ENCODE measurements around the gene ENAH. TPM values are rescaled to one million over a fixed set of nuclear protein-coding genes. Genes with fewer than 3 reads are reported as not detected.

ENAH gene
- polyA plus RNA-seq, 1 donor (not counting 4 experiments of a cell fraction or from before 2014, with no cell fraction given), result 61.0 TPM

- Histone ChIP-seq H4K20me1 (ENCODE audit: control insufficient read depth, extremely low read depth, insufficient read depth, low read length) (no peaks in the 10 kb centered on the region), H3K79me2 (ENCODE audit: control insufficient read depth, insufficient read depth, low read length) (no peaks in the 10 kb centered on the region), H3K9ac (ENCODE audit: control insufficient read depth, extremely low read depth, insufficient read depth, low read length) (no peak overlapping the region), H3K4me2 (ENCODE audit: control insufficient read depth, extremely low read depth, insufficient read depth, low read depth, low read length) (no peak overlapping the region), H3K36me3 (ENCODE audit: control insufficient read depth in 2 of 2, extremely low read depth in 1 of 2, insufficient read depth in 2 of 2, low read length in 2 of 2) (peaks cover 0 to 2% of the 10 kb centered on the region in 2 experiments), H3K4me1 (ENCODE audit: control insufficient read depth, extremely low read depth, insufficient read depth, low read length) (peaks cover 25% of the 10 kb centered on the region), H3K4me3 (ENCODE audit: control insufficient read depth in 2 of 3, extremely low read depth in 1 of 3, insufficient read depth in 2 of 3, low read depth in 1 of 3, low read length in 3 of 3) (no peak overlapping the region), H3K27ac (ENCODE audit: control insufficient read depth, insufficient read depth, low read length) (no peak overlapping the region), H3K27me3 (ENCODE audit: control insufficient read depth, extremely low read depth, insufficient read depth, low read length) (no peaks in the 10 kb centered on the region), H2AFZ (ENCODE audit: control insufficient read depth, low read length) (no peak overlapping the region), H3K9me1 (ENCODE audit: control insufficient read depth, extremely low read depth, insufficient read depth, low read length) (no peaks in the 10 kb centered on the region), H3K9me3 (ENCODE audit: control insufficient read depth, low read depth, low read length) (no peaks in the 10 kb centered on the region)
- dilution Hi-C loops (cut with MboI; ENCODE audit: extremely low pct_ligation_motif_present, low sequenced_read_pairs), result no loop called here
- TF ChIP-seq CTCF (optimal IDR thresholded peaks at IDR 0.05 in 1 of 3, IDR thresholded peaks at IDR 0.05 in 1 of 3, conservative IDR thresholded peaks at IDR 0.05 in 1 of 3; ENCODE audit: extremely low read depth in 1 of 3, insufficient read depth in 2 of 3, low read length in 3 of 3) (no peak), EZH2 (IDR thresholded peaks at IDR 0.05; ENCODE audit: low read length) (no peak)
- DNase-seq (ENCODE audit: low read depth, low spot score), result no peak
- FAIRE-seq, result no peak
Measured at GRCh38 chr1:225506727-225507126, 146.2 kb downstream of the ENAH start.

- no peak overlapping the region for H3K4me3 ChIP-seq (ENCODE audit: control insufficient read depth in 2 of 3, extremely low read depth in 1 of 3, insufficient read depth in 2 of 3, low read depth in 1 of 3, low read length in 3 of 3)
- DNase-seq (ENCODE audit: low read depth, low spot score), result no peak
- no peak for TF ChIP-seq EZH2 (IDR thresholded peaks at IDR 0.05; ENCODE audit: low read length)
- no peak for TF ChIP-seq CTCF (optimal IDR thresholded peaks at IDR 0.05 in 1 of 3, IDR thresholded peaks at IDR 0.05 in 1 of 3, conservative IDR thresholded peaks at IDR 0.05 in 1 of 3; ENCODE audit: extremely low read depth in 1 of 3, insufficient read depth in 2 of 3, low read length in 3 of 3)
- no peaks in the 10 kb centered on the region for H3K9me1 ChIP-seq (ENCODE audit: control insufficient read depth, extremely low read depth, insufficient read depth, low read length)
- H3K36me3 ChIP-seq (ENCODE audit: control insufficient read depth in 2 of 2, extremely low read depth in 1 of 2, insufficient read depth in 2 of 2, low read length in 2 of 2), result peaks cover 2% of the 10 kb centered on the region in 2 experiments
- H2AFZ ChIP-seq (ENCODE audit: control insufficient read depth, low read length), result no peak overlapping the region
- no peak overlapping the region for H3K27ac ChIP-seq (ENCODE audit: control insufficient read depth, insufficient read depth, low read length)
- H3K4me2 ChIP-seq (ENCODE audit: control insufficient read depth, extremely low read depth, insufficient read depth, low read depth, low read length), result no peak overlapping the region
- no peaks in the 10 kb centered on the region for H3K79me2 ChIP-seq (ENCODE audit: control insufficient read depth, insufficient read depth, low read length)
- no peaks in the 10 kb centered on the region for H3K9me3 ChIP-seq (ENCODE audit: control insufficient read depth, low read depth, low read length)
- FAIRE-seq, result no peak
- peaks cover 20% of the 10 kb centered on the region for H3K4me1 ChIP-seq (ENCODE audit: control insufficient read depth, extremely low read depth, insufficient read depth, low read length)
- no peaks in the 10 kb centered on the region for H3K27me3 ChIP-seq (ENCODE audit: control insufficient read depth, extremely low read depth, insufficient read depth, low read length)
- dilution Hi-C loops (cut with MboI; ENCODE audit: extremely low pct_ligation_motif_present, low sequenced_read_pairs), result no loop called here
- H3K9ac ChIP-seq (ENCODE audit: control insufficient read depth, extremely low read depth, insufficient read depth, low read length), result no peak overlapping the region
- no peaks in the 10 kb centered on the region for H4K20me1 ChIP-seq (ENCODE audit: control insufficient read depth, extremely low read depth, insufficient read depth, low read length)
Measured at GRCh38 chr1:225504776-225505175, 148.1 kb downstream of the ENAH start.
